Liver (tissue), 9 donors: ENCODE measurements around the gene TRNAU1AP. TPM values are rescaled to one million over a fixed set of nuclear protein-coding genes. Genes with fewer than 3 reads are reported as not detected.

Experiments
- DNase-seq: peaks from one replicate; pipeline ENCODE4 v3.0.0-alpha.2; 2017; ENCODE audit warnings: low spot score
- H3K27ac ChIP-seq, 2 donors: one replicate each; pipeline ENCODE4 v1.7.0; 2013; ENCODE audit warnings: inconsistent platforms in 2 of 2, low read length in 2 of 2, control low read depth in 1 of 2, low read depth in 1 of 2, mild to moderate bottlenecking in 1 of 2
- H3K27me3 ChIP-seq, 4 donors: one replicate each; pipeline versions ENCODE4 v1.6.1 to v1.7.0; 2013; ENCODE audit warnings: low read length in 3 of 4, inconsistent platforms in 1 of 4, mild to moderate bottlenecking in 1 of 4, moderate library complexity in 1 of 4; ENCODE audit not compliant: control insufficient read depth in 4 of 4, insufficient read depth in 4 of 4
- H3K36me3 ChIP-seq, 4 donors: one replicate each; pipeline versions ENCODE4 v1.6.1 to v1.7.0; 2013; ENCODE audit warnings: low read length in 3 of 4, mild to moderate bottlenecking in 3 of 4, low read depth in 1 of 4, moderate library complexity in 1 of 4; ENCODE audit not compliant: control insufficient read depth in 4 of 4, insufficient read depth in 3 of 4
- H3K4me1 ChIP-seq, 4 donors: one replicate each; pipeline versions ENCODE4 v1.6.1 to v1.7.0; 2013; ENCODE audit warnings: low read length in 3 of 4, mild to moderate bottlenecking in 3 of 4, moderate library complexity in 1 of 4; ENCODE audit not compliant: control insufficient read depth in 4 of 4, insufficient read depth in 4 of 4
- H3K4me3 ChIP-seq, 3 donors: one replicate each; pipeline versions ENCODE4 v1.6.1 to v1.7.0; 2013; ENCODE audit warnings: low read length in 3 of 3, control low read depth in 1 of 3, low read depth in 1 of 3, mild to moderate bottlenecking in 1 of 3
- H3K9ac ChIP-seq, 2 donors: one replicate each; pipeline ENCODE4 v1.7.0; 2013; ENCODE audit warnings: low read length in 2 of 2, mild to moderate bottlenecking in 2 of 2, moderate library complexity in 2 of 2, control low read depth in 1 of 2, low read depth in 1 of 2
- H3K9me3 ChIP-seq, 4 donors: one replicate each; pipeline versions ENCODE4 v1.6.1 to v1.7.0; 2013; ENCODE audit warnings: low read length in 3 of 4; ENCODE audit not compliant: control insufficient read depth in 4 of 4
- EGR1 ChIP-seq, 2 donors: IDR thresholded peaks; 2 replicates each; pipeline ENCODE4 v1.6.1; 2016 to 2018; ENCODE audit warnings: antibody characterized with exemption in 2 of 2, low read depth in 2 of 2
- FOXA1 ChIP-seq: IDR thresholded peaks from 2 replicates; pipeline ENCODE4 v1.6.1; 2016; ENCODE audit warnings: antibody characterized with exemption
- FOXA2 ChIP-seq: IDR thresholded peaks from 2 replicates; pipeline ENCODE4 v1.6.1; 2016; ENCODE audit warnings: antibody characterized with exemption
- GABPA ChIP-seq, 2 donors: IDR thresholded peaks in 1 of 2; conservative IDR thresholded peaks in 1 of 2; 2 replicates each; pipeline ENCODE4 v1.6.1; 2016; ENCODE audit warnings: antibody characterized with exemption in 2 of 2, mild to moderate bottlenecking in 1 of 2, moderate library complexity in 1 of 2
- HNF4A ChIP-seq, 2 donors: conservative IDR thresholded peaks; 2 replicates each; pipeline ENCODE4 v1.6.1; 2016; ENCODE audit warnings: antibody characterized with exemption in 2 of 2, mild to moderate bottlenecking in 2 of 2
- HNF4G ChIP-seq: IDR thresholded peaks from 2 replicates; pipeline ENCODE4 v1.6.1; 2016; ENCODE audit warnings: antibody characterized with exemption
- JUND ChIP-seq, 2 donors: IDR thresholded peaks; 2 replicates each; pipeline ENCODE4 v1.6.1; 2016; ENCODE audit warnings: antibody characterized with exemption in 2 of 2
- NR2F2 ChIP-seq: IDR thresholded peaks from 2 replicates; pipeline ENCODE4 v1.6.1; 2016; ENCODE audit warnings: antibody characterized with exemption
- RAD21 ChIP-seq, 2 donors: IDR thresholded peaks; 2 replicates each; pipeline ENCODE4 v1.6.1; 2016; ENCODE audit warnings: antibody characterized with exemption in 2 of 2, mild to moderate bottlenecking in 2 of 2
- REST ChIP-seq: IDR thresholded peaks from 2 replicates; pipeline ENCODE4 v1.6.1; 2016; ENCODE audit warnings: antibody characterized with exemption, mild to moderate bottlenecking
- RXRA ChIP-seq, 2 donors: IDR thresholded peaks; 2 replicates each; pipeline ENCODE4 v1.6.1; 2017 to 2018; ENCODE audit warnings: antibody characterized with exemption in 2 of 2, mild to moderate bottlenecking in 1 of 2
- SP1 ChIP-seq: IDR thresholded peaks from 2 replicates; pipeline ENCODE4 v1.6.1; 2018; ENCODE audit warnings: antibody characterized with exemption, mild to moderate bottlenecking
- TAF1 ChIP-seq: conservative IDR thresholded peaks from 2 replicates; pipeline ENCODE4 v1.6.1; 2016; ENCODE audit warnings: antibody characterized with exemption, mild to moderate bottlenecking
- YY1 ChIP-seq: IDR thresholded peaks from 2 replicates; pipeline ENCODE4 v1.6.1; 2016; ENCODE audit warnings: antibody characterized with exemption, mild to moderate bottlenecking
- WGBS: extraction: QIAGEN DNeasy Blood & Tissue Kit; methylation state at CpG from one replicate; pipeline ENCODE4 v1.1.7; 2013; 5-methylcytosine and 5-hydroxymethylcytosine counted together
- polyA plus RNA-seq, 2 donors: library from polyadenylated mRNA; stranded (reverse) in 1 of 2; unstranded in 1 of 2; fragments of 200-250 nt in 1 of 2; fragments of >200 nt in 1 of 2; fragmentation: Nextera tagmentation in 1 of 2; extraction: Ambion mirVana in 1 of 2; gene quantifications; one replicate each; pipeline versions ENCODE4 v1.2.1 to v1.2.3, GENCODE V29; 2013 to 2015
- total RNA-seq, 2 donors: library from RNA; depleted of rRNA; stranded (reverse); fragments of >200 nt; gene quantifications; one replicate each; pipeline ENCODE4 v1.2.3, GENCODE V29; 2014
- TF ChIP-seq, protein P1 (sequence below): IDR thresholded peaks from 2 replicates; pipeline ENCODE4 v1.6.1; 2016; ENCODE audit warnings: antibody characterized with exemption
- TF ChIP-seq, protein P2 (sequence below): IDR thresholded peaks from 2 replicates; pipeline ENCODE4 v1.6.1; 2016; ENCODE audit warnings: antibody characterized with exemption
- TF ChIP-seq, protein P3 (sequence below): IDR thresholded peaks from 2 replicates; pipeline ENCODE4 v1.6.1; 2016; ENCODE audit warnings: antibody characterized with exemption
- TF ChIP-seq, protein P4 (sequence below): fragments of 150-350 bp; IDR thresholded peaks from 2 replicates; pipeline ENCODE4 v1.5.1; 2017; ENCODE audit warnings: improper control_type of control experiment, low read depth, low read length; ENCODE audit not compliant: missing input control
- donor health status: healthy.
- donor health status: healthy.
- donor health status: healthy.
- donor health status: healthy.
- donor health status: healthy.

Gene TRNAU1AP
- total and polyA plus RNA-seq, 4 donors = 5.6 to 12.0 (median 8.8) TPM

GRCh38 chr1:28580722-28581530 lies 28.0 kb downstream of the TRNAU1AP start:
- H3K4me3 ChIP-seq = peak overlapping the region; percentile 70 to 89 (median 79)
- 12% methylated on average over 26 of the region's 26 CpGs for whole genome bisulfite sequencing
- peaks cover 2 to 24% (median 18%) of the 10 kb centered on the region in 4 donors for H3K36me3 ChIP-seq
- H3K9ac ChIP-seq = peak overlapping the region; percentile 53 to 71
- H3K9me3 ChIP-seq = no peaks in the 10 kb centered on the region
- peaks cover 0 to 28% (median 13%) of the 10 kb centered on the region in 4 donors for H3K4me1 ChIP-seq
- DNase-seq = peak; percentile 48
- H3K27ac ChIP-seq = peak overlapping the region; percentile 81 to 89
- no peaks in the 10 kb centered on the region for H3K27me3 ChIP-seq
- no peak for TF ChIP-seq FOXA2
- no peak for TF ChIP-seq HNF4A (conservative IDR thresholded peaks at IDR 0.05)
- TF ChIP-seq RXRA (IDR thresholded peaks at IDR 0.05) = no peak
- no peak for TF ChIP-seq RAD21 (IDR thresholded peaks at IDR 0.05)
- no peak for TF ChIP-seq FOXA1
- TF ChIP-seq, protein P1, sequence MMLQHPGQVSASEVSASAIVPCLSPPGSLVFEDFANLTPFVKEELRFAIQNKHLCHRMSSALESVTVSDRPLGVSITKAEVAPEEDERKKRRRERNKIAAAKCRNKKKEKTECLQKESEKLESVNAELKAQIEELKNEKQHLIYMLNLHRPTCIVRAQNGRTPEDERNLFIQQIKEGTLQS = no peak
- no peak for TF ChIP-seq GABPA (IDR thresholded peaks at IDR 0.05 in 1 of 2, conservative IDR thresholded peaks at IDR 0.05 in 1 of 2)
- no peak for TF ChIP-seq HNF4G
- no peak for TF ChIP-seq SP1
- no peak for TF ChIP-seq NR2F2
- no peak for TF ChIP-seq TAF1
- TF ChIP-seq, protein P2, sequence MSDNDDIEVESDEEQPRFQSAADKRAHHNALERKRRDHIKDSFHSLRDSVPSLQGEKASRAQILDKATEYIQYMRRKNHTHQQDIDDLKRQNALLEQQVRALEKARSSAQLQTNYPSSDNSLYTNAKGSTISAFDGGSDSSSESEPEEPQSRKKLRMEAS = no peak
- TF ChIP-seq REST = no peak
- TF ChIP-seq, protein P3, sequence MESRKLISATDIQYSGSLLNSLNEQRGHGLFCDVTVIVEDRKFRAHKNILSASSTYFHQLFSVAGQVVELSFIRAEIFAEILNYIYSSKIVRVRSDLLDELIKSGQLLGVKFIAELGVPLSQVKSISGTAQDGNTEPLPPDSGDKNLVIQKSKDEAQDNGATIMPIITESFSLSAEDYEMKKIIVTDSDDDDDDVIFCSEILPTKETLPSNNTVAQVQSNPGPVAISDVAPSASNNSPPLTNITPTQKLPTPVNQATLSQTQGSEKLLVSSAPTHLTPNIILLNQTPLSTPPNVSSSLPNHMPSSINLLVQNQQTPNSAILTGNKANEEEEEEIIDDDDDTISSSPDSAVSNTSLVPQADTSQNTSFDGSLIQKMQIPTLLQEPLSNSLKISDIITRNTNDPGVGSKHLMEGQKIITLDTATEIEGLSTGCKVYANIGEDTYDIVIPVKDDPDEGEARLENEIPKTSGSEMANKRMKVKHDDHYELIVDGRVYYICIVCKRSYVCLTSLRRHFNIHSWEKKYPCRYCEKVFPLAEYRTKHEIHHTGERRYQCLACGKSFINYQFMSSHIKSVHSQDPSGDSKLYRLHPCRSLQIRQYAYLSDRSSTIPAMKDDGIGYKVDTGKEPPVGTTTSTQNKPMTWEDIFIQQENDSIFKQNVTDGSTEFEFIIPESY = no peak
- TF ChIP-seq, protein P4, sequence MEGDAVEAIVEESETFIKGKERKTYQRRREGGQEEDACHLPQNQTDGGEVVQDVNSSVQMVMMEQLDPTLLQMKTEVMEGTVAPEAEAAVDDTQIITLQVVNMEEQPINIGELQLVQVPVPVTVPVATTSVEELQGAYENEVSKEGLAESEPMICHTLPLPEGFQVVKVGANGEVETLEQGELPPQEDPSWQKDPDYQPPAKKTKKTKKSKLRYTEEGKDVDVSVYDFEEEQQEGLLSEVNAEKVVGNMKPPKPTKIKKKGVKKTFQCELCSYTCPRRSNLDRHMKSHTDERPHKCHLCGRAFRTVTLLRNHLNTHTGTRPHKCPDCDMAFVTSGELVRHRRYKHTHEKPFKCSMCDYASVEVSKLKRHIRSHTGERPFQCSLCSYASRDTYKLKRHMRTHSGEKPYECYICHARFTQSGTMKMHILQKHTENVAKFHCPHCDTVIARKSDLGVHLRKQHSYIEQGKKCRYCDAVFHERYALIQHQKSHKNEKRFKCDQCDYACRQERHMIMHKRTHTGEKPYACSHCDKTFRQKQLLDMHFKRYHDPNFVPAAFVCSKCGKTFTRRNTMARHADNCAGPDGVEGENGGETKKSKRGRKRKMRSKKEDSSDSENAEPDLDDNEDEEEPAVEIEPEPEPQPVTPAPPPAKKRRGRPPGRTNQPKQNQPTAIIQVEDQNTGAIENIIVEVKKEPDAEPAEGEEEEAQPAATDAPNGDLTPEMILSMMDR = no peak
- no peak for TF ChIP-seq EGR1 (IDR thresholded peaks at IDR 0.05; ENCODE audit: low read depth in 2 of 2)
- TF ChIP-seq JUND (IDR thresholded peaks at IDR 0.05) = no peak
- no peak for TF ChIP-seq YY1
